Endothelial cell of umbilical vein (primary cell): ENCODE measurements around the gene AFG3L2. TPM values are rescaled to one million over a fixed set of nuclear protein-coding genes. Genes with fewer than 3 reads are reported as not detected.

Experiments used
- BruUV-seq: library from RNA; stranded (reverse); fragments of 400-500 nt; replicated peaks from 2 replicates; lab custom pipeline; 2021; lab: Mats Ljungman, UMichigan
- CTCF ChIA-PET: fragments of 300-600, 350-600 bp; sonication (Branson Sonifier 250); formaldehyde crosslinking; loops from one replicate; lab custom pipeline; 2021; ENCODE audit warnings: antibody characterized with exemption, inconsistent platforms; lab: Charles Lee
- POLR2A ChIA-PET: fragments of 300-600, 350-600 bp; sonication (Branson Sonifier 250); formaldehyde crosslinking; loops from one replicate; lab custom pipeline; 2021; ENCODE audit warnings: antibody characterized with exemption, inconsistent platforms; lab: Charles Lee
- DNase-seq: peaks from one replicate; pipeline ENCODE4 v3.0.0-alpha.2; 2011; ENCODE audit warnings: low read depth, low spot score
- FAIRE-seq: peaks from 2 replicates; lab custom pipeline; 2011; peaks lifted over from hg19 to GRCh38; lab: Jason Lieb, UNC
- H2AFZ ChIP-seq: 2 replicates; pipeline ENCODE4 v1.6.0; 2012; ENCODE audit warnings: low read depth, low read length, control low read depth, inconsistent platforms
- H3K27ac ChIP-seq: 2 replicates; pipeline ENCODE4 v1.5.1; 2011; ENCODE audit warnings: low read depth, mild to moderate bottlenecking, control low read depth, low read length, moderate library complexity; ENCODE audit not compliant: insufficient read depth
- H3K27me3 ChIP-seq, 2 experiments: 2 replicates each; pipeline versions ENCODE4 v1.6.0 to v1.6.1; 2011; ENCODE audit warnings: low read length in 2 of 2, mixed read lengths in 1 of 2; ENCODE audit not compliant: control insufficient read depth in 2 of 2, insufficient read depth in 2 of 2
- H3K36me3 ChIP-seq, 2 experiments: 2 replicates in 1 of 2; 3 replicates in 1 of 2; pipeline ENCODE4 v1.5.1; 2011; ENCODE audit warnings: low read length in 2 of 2, mild to moderate bottlenecking in 1 of 2, moderate library complexity in 1 of 2; ENCODE audit not compliant: control insufficient read depth in 2 of 2, insufficient read depth in 2 of 2; ENCODE audit errors: extremely low read depth in 1 of 2
- H3K4me1 ChIP-seq: 3 replicates; pipeline ENCODE4 v1.5.1; 2011; ENCODE audit warnings: mild to moderate bottlenecking, low read length; ENCODE audit not compliant: control insufficient read depth, insufficient read depth; ENCODE audit errors: extremely low read depth
- H3K4me2 ChIP-seq: 2 replicates; pipeline ENCODE4 v1.6.1; 2011; ENCODE audit warnings: low read length, control low read depth, mixed read lengths; ENCODE audit not compliant: insufficient read depth
- H3K4me3 ChIP-seq, 3 experiments: fragments of 200-600 bp in 1 of 3; sonication (generic), shearing (Covaris generic) in 1 of 3; replicated peaks in 1 of 3; 2 replicates each; pipeline ENCODE4 v1.5.1; 2011 to 2016; ENCODE audit warnings: control low read depth in 3 of 3, low read length in 3 of 3, mild to moderate bottlenecking in 2 of 3, inconsistent platforms in 1 of 3, low read depth in 1 of 3, moderate library complexity in 1 of 3; ENCODE audit not compliant: insufficient read depth in 1 of 3
- H3K79me2 ChIP-seq: 2 replicates; pipeline ENCODE4 v1.6.0; 2012; ENCODE audit warnings: low read length, inconsistent platforms; ENCODE audit not compliant: control insufficient read depth, insufficient read depth
- H3K9ac ChIP-seq: replicated peaks from 2 replicates; pipeline ENCODE3; 2011; ENCODE audit warnings: low read length, control low read depth; ENCODE audit not compliant: insufficient read depth; ENCODE audit errors: extremely low read depth
- H3K9me1 ChIP-seq: replicated peaks from 3 replicates; pipeline ENCODE4 v1.6.0; 2011; ENCODE audit warnings: mild to moderate bottlenecking, low read length; ENCODE audit not compliant: control insufficient read depth, insufficient read depth; ENCODE audit errors: extremely low read depth
- H3K9me3 ChIP-seq: replicated peaks from 2 replicates; pipeline ENCODE4 v1.5.1; 2012; ENCODE audit warnings: low read length, inconsistent platforms; ENCODE audit not compliant: control insufficient read depth, insufficient read depth
- H4K20me1 ChIP-seq: replicated peaks from 2 replicates; pipeline ENCODE3; 2011; ENCODE audit warnings: mild to moderate bottlenecking, low read length; ENCODE audit not compliant: control insufficient read depth, insufficient read depth; ENCODE audit errors: extremely low read depth
- EZH2 ChIP-seq: IDR thresholded peaks from 2 replicates; pipeline ENCODE4 v1.6.1; 2012; ENCODE audit warnings: borderline replicate concordance, low read depth, mild to moderate bottlenecking, moderate library complexity, low read length, inconsistent platforms; ENCODE audit not compliant: severe bottlenecking
- FOS ChIP-seq: IDR thresholded peaks from 2 replicates; pipeline ENCODE4 v1.6.1; 2011; ENCODE audit warnings: mild to moderate bottlenecking, low read length, moderate library complexity, borderline replicate concordance; ENCODE audit not compliant: insufficient read depth
- GATA2 ChIP-seq: IDR thresholded peaks from 2 replicates; pipeline ENCODE4 v1.7.0; 2011; ENCODE audit warnings: low read depth, mild to moderate bottlenecking, moderate library complexity, mixed read lengths, low read length; ENCODE audit not compliant: insufficient read length, insufficient read depth
- JUN ChIP-seq: IDR thresholded peaks from 2 replicates; pipeline ENCODE4 v1.6.1; 2011; ENCODE audit warnings: borderline replicate concordance, low read depth; ENCODE audit not compliant: insufficient read length, insufficient read depth
- MYC ChIP-seq: IDR thresholded peaks from one replicate; pipeline ENCODE4 v1.6.1; 2011; ENCODE audit warnings: mild to moderate bottlenecking, low read depth, low read length
- POLR2A ChIP-seq: IDR thresholded peaks from 2 replicates; pipeline ENCODE4 v1.6.1; 2012; ENCODE audit warnings: low read depth, mild to moderate bottlenecking, control low read depth, low read length
- POLR2AphosphoS5 ChIP-seq: IDR thresholded peaks from 2 replicates; pipeline ENCODE4 v1.6.1; 2012; ENCODE audit warnings: low read depth, mild to moderate bottlenecking, control low read depth, low read length, moderate library complexity; ENCODE audit not compliant: insufficient read depth
- dilution Hi-C: fragments of 300-500 bp; cut with MboI; formaldehyde crosslinking; loops from one replicate; pipeline ENCODE4 v1.15.0; 2019; ENCODE audit warnings: low sequenced_read_pairs; ENCODE audit not compliant: extremely low pct_ligation_motif_present
- intact Hi-C: fragments of 100-400 bp; cut with micrococcal nuclease; formaldehyde crosslinking; loops from one replicate; pipeline ENCODE4 v1.10.0; 2022
- polyA plus RNA-seq, 4 experiments: library from polyadenylated mRNA; depleted of rRNA in 3 of 4; stranded (reverse) in 3 of 4; unstranded in 1 of 4; fragments of >200 nt; gene quantifications; 2 replicates each; pipeline versions ENCODE4 v1.2.1 to v1.2.3, GENCODE V29; 2011 to 2012; ENCODE audit warnings: missing spikeins in 1 of 4
- total RNA-seq: library from RNA; stranded (reverse); gene quantifications from 2 replicates; pipeline ENCODE4 v1.2.3, GENCODE V29; 2021
- TF ChIP-seq, protein P1 (sequence below), 2 donors: IDR thresholded peaks; 1 replicate in 1 of 2; 2 replicates in 1 of 2; pipeline ENCODE4 v1.5.1; 2011; ENCODE audit warnings: low read length in 2 of 2, mild to moderate bottlenecking in 2 of 2, moderate library complexity in 2 of 2, control low read depth in 1 of 2, inconsistent platforms in 1 of 2, low read depth in 1 of 2; ENCODE audit not compliant: insufficient read depth in 1 of 2; ENCODE audit errors: extremely low read depth in 1 of 2
- TF ChIP-seq, protein P2 (sequence below): IDR thresholded peaks from 2 replicates; pipeline ENCODE4 v1.6.1; 2011; ENCODE audit not compliant: insufficient read depth, insufficient read length

AFG3L2 gene
- total and polyA plus RNA-seq, 2 donors (not counting 3 experiments of a cell fraction or from before 2014, with no cell fraction given), result 19.3 to 42.4 TPM

DNA sequence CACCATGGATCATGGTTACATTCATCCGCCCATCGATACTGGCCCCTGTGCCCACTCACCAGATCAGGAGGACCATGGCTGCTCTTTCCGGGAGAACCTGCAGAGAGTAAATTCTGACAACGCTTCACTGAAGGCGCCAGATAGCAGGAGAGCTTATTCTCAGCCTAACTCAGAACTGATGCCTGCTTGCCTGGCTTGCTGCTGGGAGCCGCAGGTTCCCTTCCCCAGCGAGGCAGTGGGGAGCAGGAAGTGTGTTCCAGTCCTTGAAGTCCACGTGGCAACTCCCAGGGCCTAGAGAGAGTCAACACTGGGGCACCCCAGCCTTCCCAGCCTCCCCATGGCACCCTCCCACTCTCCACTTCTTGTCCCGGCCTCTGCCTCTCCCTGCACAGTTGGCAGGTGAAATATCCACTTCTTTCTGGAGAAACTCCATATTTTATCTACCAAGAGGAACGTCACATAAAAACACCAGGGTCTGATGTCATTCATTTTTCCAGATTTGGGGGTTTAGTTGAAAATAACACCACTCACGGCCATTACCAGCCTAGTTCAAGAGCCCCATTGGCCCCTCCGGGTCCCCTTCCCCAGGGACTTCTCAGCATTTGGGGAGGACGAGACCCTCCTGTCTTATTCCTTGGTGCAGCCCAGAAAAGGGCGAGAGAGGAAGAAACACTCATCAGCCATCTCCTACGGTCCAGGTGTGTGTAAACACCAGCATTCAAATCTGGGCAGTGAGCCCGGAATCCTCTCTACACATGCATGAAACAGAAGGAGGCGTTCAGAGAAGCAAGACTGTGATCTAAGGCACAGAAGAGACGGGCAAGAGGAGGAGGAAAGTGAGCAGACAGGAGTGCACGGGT, 72.4 kb downstream of the AFG3L2 start:
- H2AFZ ChIP-seq, result no peak overlapping the region
- DNase-seq (no peak), FAIRE-seq (no peak)
- H4K20me1 ChIP-seq, result no peaks in the 10 kb centered on the region
- dilution Hi-C loops, result no loop called here
- no peaks in the 10 kb centered on the region for H3K36me3 ChIP-seq
- peaks cover 31% of the 10 kb centered on the region for H3K79me2 ChIP-seq
- intact Hi-C loops, result no loop called here
- no TSS peak for BruUV-seq
- H3K4me2 ChIP-seq, result no peak overlapping the region
- ChIA-PET CTCF (interaction anchor here (1.6 to 2.0 kb wide), 3 partner anchors 21 to 33 kb away, joined by 3 to 9 read pairs (median 8); no protein-coding TSS in a partner anchor), POLR2A (interaction anchor here (0.7 kb wide), 1 partner anchor 24 kb away, joined by 3 read pairs; no protein-coding TSS in a partner anchor)
- no peak overlapping the region for H3K9ac ChIP-seq
- no peak overlapping the region for H3K27ac ChIP-seq
- H3K4me1 ChIP-seq, result peaks cover 10% of the 10 kb centered on the region
- H3K4me3 ChIP-seq, result no peak overlapping the region
- no peaks in the 10 kb centered on the region for H3K9me1 ChIP-seq
- no peaks in the 10 kb centered on the region for H3K9me3 ChIP-seq
- no peaks in the 10 kb centered on the region for H3K27me3 ChIP-seq
- TF ChIP-seq EZH2 (no peak), MYC (no peak), JUN (no peak), POLR2AphosphoS5 (no peak), GATA2 (no peak), POLR2A (no peak), FOS (no peak)
- TF ChIP-seq, protein P1, sequence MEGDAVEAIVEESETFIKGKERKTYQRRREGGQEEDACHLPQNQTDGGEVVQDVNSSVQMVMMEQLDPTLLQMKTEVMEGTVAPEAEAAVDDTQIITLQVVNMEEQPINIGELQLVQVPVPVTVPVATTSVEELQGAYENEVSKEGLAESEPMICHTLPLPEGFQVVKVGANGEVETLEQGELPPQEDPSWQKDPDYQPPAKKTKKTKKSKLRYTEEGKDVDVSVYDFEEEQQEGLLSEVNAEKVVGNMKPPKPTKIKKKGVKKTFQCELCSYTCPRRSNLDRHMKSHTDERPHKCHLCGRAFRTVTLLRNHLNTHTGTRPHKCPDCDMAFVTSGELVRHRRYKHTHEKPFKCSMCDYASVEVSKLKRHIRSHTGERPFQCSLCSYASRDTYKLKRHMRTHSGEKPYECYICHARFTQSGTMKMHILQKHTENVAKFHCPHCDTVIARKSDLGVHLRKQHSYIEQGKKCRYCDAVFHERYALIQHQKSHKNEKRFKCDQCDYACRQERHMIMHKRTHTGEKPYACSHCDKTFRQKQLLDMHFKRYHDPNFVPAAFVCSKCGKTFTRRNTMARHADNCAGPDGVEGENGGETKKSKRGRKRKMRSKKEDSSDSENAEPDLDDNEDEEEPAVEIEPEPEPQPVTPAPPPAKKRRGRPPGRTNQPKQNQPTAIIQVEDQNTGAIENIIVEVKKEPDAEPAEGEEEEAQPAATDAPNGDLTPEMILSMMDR (IDR thresholded peaks at IDR 0.05; ENCODE audit: extremely low read depth in 1 of 2, insufficient read depth in 1 of 2, low read depth in 1 of 2, low read length in 2 of 2), result no peak
- TF ChIP-seq, protein P2, sequence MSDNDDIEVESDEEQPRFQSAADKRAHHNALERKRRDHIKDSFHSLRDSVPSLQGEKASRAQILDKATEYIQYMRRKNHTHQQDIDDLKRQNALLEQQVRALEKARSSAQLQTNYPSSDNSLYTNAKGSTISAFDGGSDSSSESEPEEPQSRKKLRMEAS, result no peak
